HEK293T (cell line): ENCODE results near the gene SCARB2.

Experiments
- BHLHE40 ChIP-seq: fragments of 450-650 bp; IDR thresholded peaks from 2 replicates; pipeline ENCODE4 v1.6.1; 2016; ENCODE audit warnings: mild to moderate bottlenecking, moderate library complexity, borderline replicate concordance
- ELF4 ChIP-seq: fragments of 450-650 bp; IDR thresholded peaks from 2 replicates; pipeline ENCODE4 v1.6.1; 2017; ENCODE audit warnings: antibody characterized with exemption
- FOXA1 ChIP-seq: fragments of 450-650 bp; IDR thresholded peaks from 2 replicates; pipeline ENCODE4 v1.6.1; 2016; ENCODE audit warnings: mild to moderate bottlenecking
- FOXK2 ChIP-seq: fragments of 450-650 bp; IDR thresholded peaks from 2 replicates; pipeline ENCODE4 v1.6.1; 2016; ENCODE audit warnings: mild to moderate bottlenecking
- FOXM1 ChIP-seq: fragments of 450-650 bp; IDR thresholded peaks from 2 replicates; pipeline ENCODE4 v1.6.1; 2017; ENCODE audit warnings: mild to moderate bottlenecking, borderline replicate concordance
- HDGF ChIP-seq: fragments of 450-650 bp; IDR thresholded peaks from 2 replicates; pipeline ENCODE4 v1.6.1; 2017; ENCODE audit warnings: antibody characterized with exemption, borderline replicate concordance
- L3MBTL2 ChIP-seq: fragments of 450-650 bp; conservative IDR thresholded peaks from 2 replicates; pipeline ENCODE4 v1.6.1; 2016; ENCODE audit warnings: mild to moderate bottlenecking
- LEF1 ChIP-seq: fragments of 450-650 bp; IDR thresholded peaks from 2 replicates; pipeline ENCODE4 v1.6.1; 2017; ENCODE audit warnings: mild to moderate bottlenecking, borderline replicate concordance
- NFRKB ChIP-seq: fragments of 450-650 bp; IDR thresholded peaks from 2 replicates; pipeline ENCODE4 v1.6.1; 2016; ENCODE audit warnings: mild to moderate bottlenecking, moderate library complexity
- SP1 ChIP-seq: fragments of 450-650 bp; IDR thresholded peaks from 2 replicates; pipeline ENCODE4 v1.6.1; 2017
- SUZ12 ChIP-seq: fragments of 450-650 bp; IDR thresholded peaks from 2 replicates; pipeline ENCODE4 v1.6.1; 2016; ENCODE audit warnings: mild to moderate bottlenecking
- TARDBP ChIP-seq: fragments of 450-650 bp; IDR thresholded peaks from 2 replicates; pipeline ENCODE4 v1.6.1; 2016
- ZNF384 ChIP-seq: fragments of 450-650 bp; IDR thresholded peaks from 2 replicates; pipeline ENCODE4 v1.6.1; 2016
- TF ChIP-seq, protein P1 (sequence below): fragments of 450-650 bp; IDR thresholded peaks from 2 replicates; pipeline ENCODE4 v1.6.1; 2016

GRCh38 chr4:76147454-76148141, 66.0 kb downstream of the SCARB2 start:
- TF ChIP-seq FOXK2 (no peak), HDGF (no peak), FOXA1 (no peak), NFRKB (no peak), BHLHE40 (no peak), ELF4 (no peak), SP1 (no peak), TARDBP (no peak), L3MBTL2 (no peak), FOXM1 (no peak), SUZ12 (no peak), ZNF384 (no peak), LEF1 (no peak)
- TF ChIP-seq, protein P1, sequence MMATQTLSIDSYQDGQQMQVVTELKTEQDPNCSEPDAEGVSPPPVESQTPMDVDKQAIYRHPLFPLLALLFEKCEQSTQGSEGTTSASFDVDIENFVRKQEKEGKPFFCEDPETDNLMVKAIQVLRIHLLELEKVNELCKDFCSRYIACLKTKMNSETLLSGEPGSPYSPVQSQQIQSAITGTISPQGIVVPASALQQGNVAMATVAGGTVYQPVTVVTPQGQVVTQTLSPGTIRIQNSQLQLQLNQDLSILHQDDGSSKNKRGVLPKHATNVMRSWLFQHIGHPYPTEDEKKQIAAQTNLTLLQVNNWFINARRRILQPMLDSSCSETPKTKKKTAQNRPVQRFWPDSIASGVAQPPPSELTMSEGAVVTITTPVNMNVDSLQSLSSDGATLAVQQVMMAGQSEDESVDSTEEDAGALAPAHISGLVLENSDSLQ = no peak
